ENCODE data around the gene CEBPG.

Gene CEBPG

DNA sequence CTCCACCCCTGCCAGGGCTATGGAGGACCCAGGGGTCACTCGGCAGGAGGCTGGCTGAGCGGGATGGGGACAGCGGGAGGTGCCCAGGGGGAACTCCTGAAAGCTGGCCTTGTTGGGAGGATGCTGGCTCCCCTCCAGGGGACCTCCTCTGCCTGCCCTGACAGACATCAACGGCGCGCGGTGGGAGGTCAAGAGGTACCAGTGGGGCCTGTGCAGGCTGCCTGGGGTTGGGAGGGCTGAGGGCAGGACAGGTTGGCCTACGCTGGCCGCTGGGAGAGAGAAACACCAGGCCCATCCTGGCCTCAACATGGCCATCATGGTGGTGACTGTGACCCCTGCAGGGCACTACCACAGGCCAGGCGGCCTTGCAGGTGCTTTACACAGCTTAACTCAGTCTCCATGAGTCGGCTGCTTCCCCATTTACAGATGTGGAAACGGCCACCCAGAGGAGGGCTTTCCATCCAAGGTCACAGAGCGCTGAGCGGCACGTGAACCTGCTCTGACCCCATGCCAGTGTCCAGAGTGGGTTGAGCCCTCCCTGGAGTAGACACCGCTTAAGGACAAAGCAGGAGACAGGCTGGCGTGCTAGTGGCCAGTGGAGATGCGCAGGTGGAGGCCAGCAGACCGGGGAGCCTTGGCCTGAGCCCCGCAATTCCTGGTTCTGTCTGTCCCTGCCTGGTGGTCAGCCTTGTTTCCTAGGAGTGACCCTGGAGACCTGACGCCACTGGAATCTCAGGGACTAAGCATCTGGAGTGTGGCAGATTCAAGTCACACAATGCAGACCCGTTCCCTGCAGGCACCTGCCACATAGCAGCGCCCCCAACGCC lies 27.6 kb downstream of the CEBPG start:
- H3K9ac ChIP-seq (ENCODE audit: low read depth, low read length, poor library complexity, severe bottlenecking), result no peak overlapping the region
- no peak overlapping the region for H3K4me2 ChIP-seq (ENCODE audit: low read depth, low read length, poor library complexity, severe bottlenecking)
- H3K4me1 ChIP-seq (ENCODE audit: insufficient read depth, low read length, poor library complexity, severe bottlenecking), result no peaks in the 10 kb centered on the region
- no peak overlapping the region for H2AFZ ChIP-seq (ENCODE audit: low read length)
- no peaks in the 10 kb centered on the region for H3K36me3 ChIP-seq (ENCODE audit: insufficient read depth, low read length)
- H3K9me2 ChIP-seq (replicated peaks; ENCODE audit: low read depth, low read length), result no peaks in the 10 kb centered on the region
- no peaks in the 10 kb centered on the region for H3F3A ChIP-seq (ENCODE audit: low read depth)
- no peak overlapping the region for H3K4me3 ChIP-seq (ENCODE audit: low read length, poor library complexity, severe bottlenecking)
- H3K79me2 ChIP-seq (ENCODE audit: insufficient read depth, low read length), result no peaks in the 10 kb centered on the region
- no peaks in the 10 kb centered on the region for H4K20me1 ChIP-seq (ENCODE audit: insufficient read depth, low read length, poor library complexity, severe bottlenecking)
- no peaks in the 10 kb centered on the region for H3K9me3 ChIP-seq (ENCODE audit: insufficient read depth, low read depth, low read length)
- TF ChIP-seq EZH2phosphoT487 (IDR thresholded peaks at IDR 0.05; ENCODE audit: borderline replicate concordance), result no peak
- TF ChIP-seq, protein P1, sequence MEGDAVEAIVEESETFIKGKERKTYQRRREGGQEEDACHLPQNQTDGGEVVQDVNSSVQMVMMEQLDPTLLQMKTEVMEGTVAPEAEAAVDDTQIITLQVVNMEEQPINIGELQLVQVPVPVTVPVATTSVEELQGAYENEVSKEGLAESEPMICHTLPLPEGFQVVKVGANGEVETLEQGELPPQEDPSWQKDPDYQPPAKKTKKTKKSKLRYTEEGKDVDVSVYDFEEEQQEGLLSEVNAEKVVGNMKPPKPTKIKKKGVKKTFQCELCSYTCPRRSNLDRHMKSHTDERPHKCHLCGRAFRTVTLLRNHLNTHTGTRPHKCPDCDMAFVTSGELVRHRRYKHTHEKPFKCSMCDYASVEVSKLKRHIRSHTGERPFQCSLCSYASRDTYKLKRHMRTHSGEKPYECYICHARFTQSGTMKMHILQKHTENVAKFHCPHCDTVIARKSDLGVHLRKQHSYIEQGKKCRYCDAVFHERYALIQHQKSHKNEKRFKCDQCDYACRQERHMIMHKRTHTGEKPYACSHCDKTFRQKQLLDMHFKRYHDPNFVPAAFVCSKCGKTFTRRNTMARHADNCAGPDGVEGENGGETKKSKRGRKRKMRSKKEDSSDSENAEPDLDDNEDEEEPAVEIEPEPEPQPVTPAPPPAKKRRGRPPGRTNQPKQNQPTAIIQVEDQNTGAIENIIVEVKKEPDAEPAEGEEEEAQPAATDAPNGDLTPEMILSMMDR (conservative IDR thresholded peaks at IDR 0.05; ENCODE audit: low read length), result no peak
- no peaks in the 10 kb centered on the region for H3K27me3 ChIP-seq (ENCODE audit: insufficient read depth, low read length, poor library complexity, severe bottlenecking)

DNA sequence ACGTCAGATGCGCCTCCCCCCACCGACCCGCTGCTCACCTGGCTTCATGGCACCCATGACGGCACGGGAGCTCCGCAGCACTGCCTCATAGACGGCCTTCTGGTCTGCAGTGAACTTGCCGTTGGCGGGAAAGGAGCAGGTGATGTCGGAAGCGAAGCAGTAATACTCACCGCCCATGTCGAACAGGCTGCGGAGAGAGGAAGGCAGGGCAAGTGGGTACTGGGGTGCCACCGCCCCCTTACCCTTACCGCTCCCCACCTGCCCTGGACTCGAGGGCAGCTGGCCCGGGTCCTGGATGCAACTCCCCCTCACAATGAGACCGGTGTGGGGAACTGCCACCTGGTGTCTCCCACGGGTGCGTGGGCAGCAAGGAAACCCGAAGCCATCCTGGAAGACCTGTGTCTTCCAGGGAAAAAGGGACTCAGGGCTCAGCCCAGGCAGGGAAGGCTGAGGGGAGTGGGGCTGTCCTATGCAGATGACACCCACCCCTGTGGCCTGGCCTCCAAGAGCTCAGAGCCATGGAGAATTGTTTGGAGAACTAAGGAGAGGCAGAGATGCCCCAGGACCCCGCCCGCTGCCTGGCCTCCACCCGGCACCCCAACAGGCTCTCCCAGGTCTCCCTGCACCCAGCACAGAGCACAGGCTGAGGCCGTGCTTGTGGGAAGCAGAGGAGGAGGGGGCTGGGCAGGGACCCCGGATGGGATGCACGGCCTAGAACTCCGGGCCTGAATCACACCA lies 28.3 kb downstream of the CEBPG start:
- H3K9me2 ChIP-seq (replicated peaks; ENCODE audit: low read depth, low read length), result no peaks in the 10 kb centered on the region

DNA sequence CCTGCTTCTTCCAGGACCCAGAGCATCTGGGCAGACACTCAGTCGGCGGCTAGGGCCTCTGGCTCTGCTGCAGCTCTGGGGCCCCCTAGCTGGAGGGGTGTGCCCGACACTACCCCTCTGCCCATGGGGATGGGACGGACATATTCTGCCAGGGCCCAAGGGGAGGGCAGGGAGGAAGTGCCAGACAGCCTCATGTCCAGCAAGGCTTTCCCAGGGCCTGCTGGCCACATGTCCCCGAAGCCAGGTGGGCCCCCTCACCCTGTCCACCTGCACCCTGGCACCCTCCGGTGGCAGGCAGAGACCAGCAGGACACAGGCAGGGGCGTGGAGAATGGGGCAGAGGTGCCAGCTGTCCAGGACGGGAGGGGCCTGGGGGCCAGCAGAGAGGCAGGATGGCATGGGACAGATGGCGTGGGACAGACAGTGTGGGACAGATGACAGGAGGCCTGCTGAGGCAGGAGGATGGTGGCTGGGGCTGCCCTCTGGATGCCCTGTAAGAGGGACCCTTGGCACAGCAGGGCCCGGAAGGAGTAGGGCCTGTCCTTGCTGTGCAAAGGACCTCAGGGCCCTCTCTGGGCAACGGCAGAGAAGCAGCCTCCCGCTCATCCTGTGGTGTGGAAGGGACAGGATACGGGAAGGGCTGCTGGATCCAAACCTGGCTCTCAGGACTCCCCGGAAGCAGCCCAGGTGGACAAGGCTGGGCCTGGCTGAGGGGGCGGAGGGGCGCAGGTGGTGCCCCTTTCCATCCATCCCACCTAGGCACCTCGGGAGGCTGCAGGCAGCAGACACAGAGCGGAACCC lies 29.1 kb downstream of the CEBPG start:
- Histone ChIP-seq H3K9ac (ENCODE audit: low read depth, low read length, poor library complexity, severe bottlenecking) (no peak overlapping the region), H3K36me3 (ENCODE audit: insufficient read depth, low read length) (no peaks in the 10 kb centered on the region), H3K4me3 (ENCODE audit: low read length, poor library complexity, severe bottlenecking) (no peak overlapping the region), H3K9me2 (replicated peaks; ENCODE audit: low read depth, low read length) (no peaks in the 10 kb centered on the region), H3K4me1 (ENCODE audit: insufficient read depth, low read length, poor library complexity, severe bottlenecking) (no peaks in the 10 kb centered on the region), H4K20me1 (ENCODE audit: insufficient read depth, low read length, poor library complexity, severe bottlenecking) (no peaks in the 10 kb centered on the region), H2AFZ (ENCODE audit: low read length) (no peak overlapping the region), H3K27me3 (ENCODE audit: insufficient read depth, low read length, poor library complexity, severe bottlenecking) (no peaks in the 10 kb centered on the region), H3K79me2 (ENCODE audit: insufficient read depth, low read length) (no peaks in the 10 kb centered on the region), H3K4me2 (ENCODE audit: low read depth, low read length, poor library complexity, severe bottlenecking) (no peak overlapping the region), H3F3A (ENCODE audit: low read depth) (no peaks in the 10 kb centered on the region), H3K9me3 (ENCODE audit: insufficient read depth, low read depth, low read length) (no peaks in the 10 kb centered on the region)
- TF ChIP-seq, protein P1 (conservative IDR thresholded peaks at IDR 0.05; ENCODE audit: low read length), result peak; percentile 55
- TF ChIP-seq EZH2phosphoT487 (IDR thresholded peaks at IDR 0.05; ENCODE audit: borderline replicate concordance), result no peak

More for the DNA sequence above, 28.3 kb downstream of the CEBPG start:
- H3K27me3 ChIP-seq (ENCODE audit: insufficient read depth, low read length, poor library complexity, severe bottlenecking), result no peaks in the 10 kb centered on the region
- H3F3A ChIP-seq (ENCODE audit: low read depth), result no peaks in the 10 kb centered on the region
- H3K9me3 ChIP-seq (ENCODE audit: insufficient read depth, low read depth, low read length), result no peaks in the 10 kb centered on the region
- H3K9ac ChIP-seq (ENCODE audit: low read depth, low read length, poor library complexity, severe bottlenecking), result no peak overlapping the region
- H3K4me2 ChIP-seq (ENCODE audit: low read depth, low read length, poor library complexity, severe bottlenecking), result no peak overlapping the region
- H3K36me3 ChIP-seq (ENCODE audit: insufficient read depth, low read length), result no peaks in the 10 kb centered on the region
- H3K4me1 ChIP-seq (ENCODE audit: insufficient read depth, low read length, poor library complexity, severe bottlenecking), result no peaks in the 10 kb centered on the region
- H3K4me3 ChIP-seq (ENCODE audit: low read length, poor library complexity, severe bottlenecking), result no peak overlapping the region
- H3K79me2 ChIP-seq (ENCODE audit: insufficient read depth, low read length), result no peaks in the 10 kb centered on the region
- TF ChIP-seq, protein P1 (conservative IDR thresholded peaks at IDR 0.05; ENCODE audit: low read length), result no peak
- no peak for TF ChIP-seq EZH2phosphoT487 (IDR thresholded peaks at IDR 0.05; ENCODE audit: borderline replicate concordance)
- H4K20me1 ChIP-seq (ENCODE audit: insufficient read depth, low read length, poor library complexity, severe bottlenecking), result no peaks in the 10 kb centered on the region
- no peak overlapping the region for H2AFZ ChIP-seq (ENCODE audit: low read length)

Data from Loucy (cell line).